ENCODE data around the gene PHF21A.

Gene PHF21A

DNA sequence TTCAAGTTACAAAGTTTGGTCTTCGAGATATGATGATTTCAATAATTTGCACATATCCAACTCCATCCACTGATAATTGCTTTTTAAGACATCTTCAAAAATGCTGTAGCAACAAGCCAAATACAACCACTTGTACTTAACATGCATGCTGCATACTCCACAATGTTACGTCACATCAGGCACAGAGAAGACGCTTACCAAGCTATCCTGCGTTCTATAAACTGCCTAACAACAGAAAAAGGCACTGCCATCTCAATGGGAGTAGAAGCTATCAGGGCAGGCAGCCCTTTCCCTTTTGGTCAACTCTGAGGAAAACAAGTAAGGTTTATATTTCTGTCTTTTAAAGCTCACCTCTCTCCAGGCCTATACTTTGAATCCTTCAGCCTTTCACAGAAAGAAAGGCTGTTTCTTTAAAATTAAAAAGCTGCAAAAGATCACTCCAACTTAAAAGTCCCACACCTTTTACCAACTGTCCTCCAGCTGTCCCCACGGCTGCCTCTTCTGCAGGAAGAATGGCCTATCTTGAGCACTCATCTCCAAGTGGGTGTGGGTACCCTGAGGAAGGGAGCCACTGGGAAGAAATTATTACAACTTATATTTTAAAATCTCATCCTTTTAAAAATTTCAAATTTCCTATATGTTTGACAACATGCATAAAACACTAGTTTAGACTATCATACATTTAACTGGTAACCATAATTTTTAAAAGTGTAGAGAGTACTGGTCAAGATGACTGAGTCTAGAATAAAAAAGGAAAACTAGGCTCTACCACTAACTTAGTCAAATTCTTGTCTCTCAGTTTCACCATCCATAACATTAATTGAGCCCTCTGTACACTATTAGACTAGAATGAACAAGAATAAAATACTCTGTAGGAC, 14.5 kb downstream of the PHF21A start:
- no peak overlapping the region for H3K27ac ChIP-seq
- TF ChIP-seq, protein P1, sequence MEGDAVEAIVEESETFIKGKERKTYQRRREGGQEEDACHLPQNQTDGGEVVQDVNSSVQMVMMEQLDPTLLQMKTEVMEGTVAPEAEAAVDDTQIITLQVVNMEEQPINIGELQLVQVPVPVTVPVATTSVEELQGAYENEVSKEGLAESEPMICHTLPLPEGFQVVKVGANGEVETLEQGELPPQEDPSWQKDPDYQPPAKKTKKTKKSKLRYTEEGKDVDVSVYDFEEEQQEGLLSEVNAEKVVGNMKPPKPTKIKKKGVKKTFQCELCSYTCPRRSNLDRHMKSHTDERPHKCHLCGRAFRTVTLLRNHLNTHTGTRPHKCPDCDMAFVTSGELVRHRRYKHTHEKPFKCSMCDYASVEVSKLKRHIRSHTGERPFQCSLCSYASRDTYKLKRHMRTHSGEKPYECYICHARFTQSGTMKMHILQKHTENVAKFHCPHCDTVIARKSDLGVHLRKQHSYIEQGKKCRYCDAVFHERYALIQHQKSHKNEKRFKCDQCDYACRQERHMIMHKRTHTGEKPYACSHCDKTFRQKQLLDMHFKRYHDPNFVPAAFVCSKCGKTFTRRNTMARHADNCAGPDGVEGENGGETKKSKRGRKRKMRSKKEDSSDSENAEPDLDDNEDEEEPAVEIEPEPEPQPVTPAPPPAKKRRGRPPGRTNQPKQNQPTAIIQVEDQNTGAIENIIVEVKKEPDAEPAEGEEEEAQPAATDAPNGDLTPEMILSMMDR (conservative IDR thresholded peaks at IDR 0.05), result no peak
- TF ChIP-seq ZFX (IDR thresholded peaks at IDR 0.05), result no peak

DNA sequence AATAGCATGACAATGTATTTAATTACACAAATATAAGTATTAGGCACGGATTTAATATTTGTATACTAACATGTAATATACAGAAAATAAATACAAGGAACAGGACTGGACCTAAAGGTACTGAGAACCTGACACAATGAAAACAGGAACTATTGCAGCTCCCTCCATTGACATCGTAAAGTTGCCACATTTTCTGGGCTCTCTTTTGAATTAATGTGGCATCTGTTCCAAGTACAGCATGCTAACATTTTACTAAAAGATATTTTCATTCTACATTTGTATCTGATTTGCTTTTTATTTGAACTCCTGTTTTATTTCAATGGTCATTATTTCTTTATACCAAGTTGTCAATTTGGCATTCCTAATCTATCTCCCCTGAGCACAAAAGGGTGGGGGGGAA, 15.3 kb downstream of the PHF21A start:
- H3K27ac ChIP-seq, result no peak overlapping the region
- TF ChIP-seq, protein P1 (conservative IDR thresholded peaks at IDR 0.05), result no peak
- TF ChIP-seq ZFX (IDR thresholded peaks at IDR 0.05), result no peak

DNA sequence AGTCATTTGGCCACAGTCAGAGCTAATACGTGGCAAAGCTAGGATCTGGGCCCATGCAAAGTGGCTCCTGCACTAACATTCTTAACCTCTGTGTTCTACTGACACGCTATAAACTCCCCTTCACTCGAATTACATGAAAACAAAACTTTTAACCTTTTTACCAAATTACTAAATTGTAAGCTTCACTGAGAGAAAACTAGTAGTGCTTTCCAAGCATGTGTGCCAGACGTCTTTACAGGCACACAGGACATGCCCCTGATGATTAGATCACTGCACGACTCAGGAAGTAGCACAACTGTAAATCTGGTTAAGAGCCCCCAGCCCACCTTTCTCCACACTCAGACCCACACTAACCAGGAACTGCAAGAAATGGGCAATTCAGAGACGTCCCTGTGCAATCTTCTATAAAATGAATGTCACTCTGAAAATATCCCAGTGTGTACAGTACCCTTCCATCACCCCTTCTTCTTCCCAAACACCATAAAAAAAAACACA, 16.1 kb downstream of the PHF21A start:
- TF ChIP-seq ZFX (IDR thresholded peaks at IDR 0.05), result no peak
- TF ChIP-seq, protein P1 (conservative IDR thresholded peaks at IDR 0.05), result no peak
- no peak overlapping the region for H3K27ac ChIP-seq

DNA sequence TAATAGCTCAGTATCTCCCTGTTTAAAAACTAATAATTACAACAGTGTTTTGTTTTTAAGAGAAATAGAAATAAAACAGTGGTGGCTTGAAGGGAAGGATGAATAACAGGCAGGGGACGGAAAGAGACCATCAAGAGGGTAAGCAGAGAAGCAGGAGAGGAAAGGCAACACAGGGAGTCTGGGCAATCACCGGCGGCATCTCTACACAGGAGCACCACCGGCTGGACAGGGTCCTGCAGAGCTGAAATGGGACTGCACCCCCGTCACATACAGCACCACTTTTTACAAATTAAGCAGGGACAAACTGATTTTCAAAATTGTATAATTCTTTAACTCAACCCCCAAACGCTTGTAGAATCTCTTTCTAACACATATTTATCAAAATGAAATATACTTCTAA, 18.4 kb downstream of the PHF21A start:
- no peak overlapping the region for H3K27ac ChIP-seq
- TF ChIP-seq, protein P1 (conservative IDR thresholded peaks at IDR 0.05), result no peak
- no peak for TF ChIP-seq ZFX (IDR thresholded peaks at IDR 0.05)

DNA sequence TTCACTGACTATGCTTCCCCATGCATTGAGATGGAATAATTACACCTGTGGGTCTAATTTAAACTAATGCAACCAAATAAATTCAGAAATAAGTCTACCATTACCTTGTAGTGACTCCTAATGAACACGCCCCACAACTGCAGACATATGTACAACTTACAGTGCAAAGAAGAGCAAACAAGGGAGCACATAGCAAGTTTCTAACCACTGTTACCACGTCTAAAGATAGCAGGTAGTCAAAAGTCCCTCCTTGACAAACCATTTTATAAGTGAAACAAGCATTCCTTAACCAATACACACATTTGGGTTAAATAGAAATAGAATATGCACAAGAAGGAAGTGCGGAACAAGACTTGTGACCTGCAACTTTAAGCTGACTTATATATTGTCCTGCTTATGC, 20.6 kb downstream of the PHF21A start:
- H3K27ac ChIP-seq, result no peak overlapping the region
- TF ChIP-seq, protein P1 (conservative IDR thresholded peaks at IDR 0.05), result no peak; the same call in 1 of the 2 replicates
- TF ChIP-seq ZFX (IDR thresholded peaks at IDR 0.05), result no peak

DNA sequence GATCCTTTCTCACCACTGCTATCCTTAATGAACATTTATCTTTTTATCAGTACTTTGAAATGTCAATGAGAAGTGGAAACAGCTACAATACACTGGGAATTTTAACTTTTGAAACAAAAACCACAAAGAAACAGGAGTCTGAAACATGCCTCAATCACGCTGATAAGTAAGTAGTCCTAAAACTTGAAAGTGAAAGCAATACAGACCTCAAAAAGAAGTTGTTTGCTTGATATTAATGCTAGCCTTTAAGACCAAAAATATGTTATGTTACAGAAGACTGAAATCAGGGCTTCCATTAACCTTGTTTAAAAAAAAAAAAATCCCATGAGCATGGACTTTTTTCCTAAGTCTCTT, 21.3 kb downstream of the PHF21A start:
- no peak overlapping the region for H3K27ac ChIP-seq
- TF ChIP-seq, protein P1 (conservative IDR thresholded peaks at IDR 0.05), result no peak
- TF ChIP-seq ZFX (IDR thresholded peaks at IDR 0.05), result no peak

DNA sequence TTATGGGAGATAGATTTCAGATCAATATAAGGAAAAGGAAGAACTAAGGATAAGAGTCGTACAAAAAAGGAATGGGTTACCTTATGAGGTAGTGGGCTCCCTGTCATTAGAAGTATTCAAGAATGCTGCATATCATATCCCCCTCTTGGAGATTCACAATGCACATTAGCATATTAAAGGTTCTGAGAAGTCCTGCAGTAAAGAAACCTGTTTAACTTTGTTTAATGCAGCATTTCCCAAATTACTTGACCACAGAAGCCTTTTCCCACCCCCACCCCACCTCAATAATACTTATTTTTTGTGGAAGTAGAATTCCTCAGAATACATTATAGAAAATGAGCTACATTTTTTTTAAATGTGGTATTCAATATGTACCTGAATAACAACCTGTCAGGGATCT, 30.9 kb downstream of the PHF21A start:
- TF ChIP-seq, protein P1 (conservative IDR thresholded peaks at IDR 0.05), result no peak
- TF ChIP-seq ZFX (IDR thresholded peaks at IDR 0.05), result no peak
- no peak overlapping the region for H3K27ac ChIP-seq
